Effector memory CD4-positive, alpha-beta T cell (primary cell): Measurements from ENCODE around the gene TXNDC11.

Source experiments
- DNase-seq, 3 donors: peaks; one replicate each; pipeline ENCODE4 v3.0.0-alpha.2; 2020
- H3K27ac ChIP-seq: 2 replicates; pipeline ENCODE4 v1.7.0; 2013; ENCODE audit warnings: mild to moderate bottlenecking, low read length, moderate library complexity; ENCODE audit not compliant: insufficient read depth, poor library complexity, severe bottlenecking
- H3K27me3 ChIP-seq: replicated peaks from 2 replicates; pipeline ENCODE4 v1.7.0; 2013; ENCODE audit warnings: mild to moderate bottlenecking, low read length; ENCODE audit not compliant: insufficient read depth, control insufficient read depth, poor library complexity, severe bottlenecking
- H3K36me3 ChIP-seq: 2 replicates; pipeline ENCODE4 v1.7.0; 2013; ENCODE audit warnings: mild to moderate bottlenecking, low read length, moderate library complexity; ENCODE audit not compliant: control insufficient read depth, insufficient read depth
- H3K4me1 ChIP-seq: 2 replicates; pipeline ENCODE4 v1.7.0; 2013; ENCODE audit warnings: low read length, mild to moderate bottlenecking; ENCODE audit not compliant: control insufficient read depth, insufficient read depth, poor library complexity, severe bottlenecking
- H3K4me3 ChIP-seq: 2 replicates; pipeline ENCODE4 v1.7.0; 2013; ENCODE audit warnings: low read length, low read depth, mild to moderate bottlenecking; ENCODE audit not compliant: insufficient read depth, poor library complexity, severe bottlenecking
- H3K9me3 ChIP-seq: 2 replicates; pipeline ENCODE4 v1.7.0; 2013; ENCODE audit warnings: mild to moderate bottlenecking, low read length, moderate library complexity; ENCODE audit not compliant: control insufficient read depth

TXNDC11 gene

DNA sequence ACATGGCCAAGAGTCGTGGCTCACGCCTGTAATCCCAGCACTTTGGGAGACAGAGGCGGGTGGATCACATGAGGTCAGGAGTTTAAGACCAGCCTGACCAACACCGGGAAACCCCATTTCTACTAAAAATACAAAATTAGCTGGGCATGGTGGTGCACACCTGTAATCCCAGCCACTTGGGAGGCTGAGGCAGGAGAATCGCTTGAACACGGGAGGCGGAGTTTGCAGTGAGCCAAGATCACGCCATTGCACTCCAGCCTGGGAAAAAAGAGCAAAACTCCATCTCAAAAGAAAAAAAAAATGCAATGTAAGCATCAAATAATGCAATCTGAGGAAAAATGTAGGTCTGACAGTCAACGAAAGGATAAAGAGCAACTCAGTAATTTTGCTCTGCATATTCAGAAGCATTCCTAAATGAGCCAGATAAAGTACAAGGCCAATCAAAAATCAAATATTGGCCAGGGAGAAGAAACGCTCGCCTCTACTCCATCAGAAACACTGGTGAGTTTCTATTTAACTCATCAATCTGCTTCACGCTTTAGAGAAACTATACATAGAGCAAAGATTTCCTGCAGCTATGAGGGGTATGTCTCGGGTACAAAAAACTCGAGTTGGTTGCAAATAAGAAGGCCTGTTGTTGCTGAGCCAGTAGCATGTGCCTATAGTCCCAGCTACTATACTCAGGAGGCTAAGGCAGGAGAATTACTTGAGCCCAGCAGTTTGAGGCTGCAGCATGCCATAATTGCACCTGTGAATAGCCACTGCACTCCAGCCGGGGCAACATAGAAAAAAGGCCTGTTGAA, 3.7 kb downstream of the TXNDC11 start:
- Histone ChIP-seq H3K4me1 (peaks cover 22% of the 10 kb centered on the region), H3K9me3 (no peaks in the 10 kb centered on the region), H3K4me3 (no peak overlapping the region), H3K27me3 (no peaks in the 10 kb centered on the region), H3K36me3 (peaks cover 22% of the 10 kb centered on the region), H3K27ac (no peak overlapping the region)
- no peak for DNase-seq

DNA sequence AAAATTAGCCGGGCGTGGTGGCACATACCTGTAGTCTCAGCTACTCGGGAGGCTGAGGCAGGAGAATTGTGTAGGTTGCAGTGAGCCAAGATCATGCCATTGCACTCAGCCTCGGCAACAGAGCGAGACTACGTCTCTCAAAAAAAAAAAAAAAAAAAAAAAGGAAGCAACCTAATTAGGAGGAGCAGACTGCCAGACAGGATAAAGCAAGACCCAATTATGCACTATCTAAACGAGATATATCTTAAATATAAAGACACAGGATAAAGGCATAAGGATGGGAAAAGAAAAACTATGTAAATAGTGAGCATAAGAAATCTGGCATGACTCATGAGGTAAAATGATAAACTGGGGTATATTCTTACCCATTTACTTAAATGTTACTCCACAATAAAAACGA, 4.9 kb downstream of the TXNDC11 start:
- Histone ChIP-seq H3K4me1 (peaks cover 22% of the 10 kb centered on the region), H3K36me3 (peaks cover 24% of the 10 kb centered on the region), H3K4me3 (no peak overlapping the region), H3K9me3 (no peaks in the 10 kb centered on the region), H3K27ac (no peak overlapping the region), H3K27me3 (no peaks in the 10 kb centered on the region)
- DNase-seq: no peak

DNA sequence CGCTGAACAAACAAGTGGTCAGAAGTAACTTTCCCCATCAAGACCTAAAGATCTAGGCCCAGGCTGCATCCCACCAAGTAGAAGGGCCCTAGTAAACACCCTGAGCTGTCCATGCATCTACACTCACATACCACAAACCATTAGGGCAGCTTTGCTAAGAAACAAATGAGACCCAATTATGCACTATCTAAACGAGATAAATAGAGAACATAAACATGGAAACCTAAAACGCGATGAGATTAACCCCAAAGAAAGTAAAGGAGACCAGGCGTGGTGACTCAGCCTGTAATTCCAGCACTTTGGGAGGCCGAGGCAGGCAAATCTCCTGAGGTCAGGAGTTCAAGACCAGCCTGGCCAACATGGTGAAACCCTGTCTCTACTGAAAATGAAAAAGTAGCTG, 5.8 kb downstream of the TXNDC11 start:
- Histone ChIP-seq H3K36me3 (peaks cover 29% of the 10 kb centered on the region), H3K27me3 (no peaks in the 10 kb centered on the region), H3K4me1 (peaks cover 22% of the 10 kb centered on the region), H3K27ac (no peak overlapping the region), H3K4me3 (no peak overlapping the region), H3K9me3 (no peaks in the 10 kb centered on the region)
- DNase-seq: no peak

DNA sequence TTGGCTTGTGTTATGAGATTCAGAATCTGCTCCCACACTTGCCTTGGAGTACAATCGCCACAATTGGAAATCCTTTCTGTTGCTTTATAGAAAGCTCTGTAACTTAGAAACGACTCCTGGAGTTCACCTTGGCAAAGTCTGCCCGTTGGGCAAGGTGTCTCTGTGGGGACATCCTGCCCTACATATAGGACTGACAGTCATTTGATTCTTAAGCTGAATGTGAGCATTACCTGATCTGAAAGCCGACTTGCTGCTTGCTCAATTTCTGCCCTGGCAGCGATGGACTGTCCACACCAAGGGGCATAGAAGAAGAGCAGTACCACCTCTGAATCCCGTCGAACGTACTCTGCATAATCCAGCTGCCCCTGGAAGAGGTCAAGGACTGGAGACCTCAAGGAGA, 6.9 kb downstream of the TXNDC11 start:
- H3K9me3 ChIP-seq: no peaks in the 10 kb centered on the region
- H3K27me3 ChIP-seq: no peaks in the 10 kb centered on the region
- no peak overlapping the region for H3K27ac ChIP-seq
- no peak for DNase-seq
- H3K4me3 ChIP-seq: no peak overlapping the region
- peaks cover 14% of the 10 kb centered on the region for H3K4me1 ChIP-seq
- H3K36me3 ChIP-seq: peaks cover 40% of the 10 kb centered on the region

DNA sequence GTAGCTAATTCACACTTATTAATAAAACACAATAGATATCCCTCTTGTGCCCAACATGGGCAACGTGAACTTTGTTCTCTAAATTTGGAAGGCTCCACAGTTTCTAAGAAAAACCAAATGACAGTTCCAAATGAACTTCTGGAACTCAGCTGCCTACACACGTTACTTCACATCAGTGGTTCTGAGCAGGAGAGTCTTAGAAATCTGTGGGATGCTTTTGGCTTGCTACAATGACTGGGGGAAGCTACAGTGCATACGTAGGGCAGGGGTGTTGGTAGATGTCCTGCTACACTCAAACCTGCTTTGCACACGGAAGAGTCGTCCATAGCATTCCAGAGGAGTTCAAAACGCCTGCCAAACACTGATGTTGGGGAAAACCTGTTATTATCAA, 8.0 kb downstream of the TXNDC11 start:
- H3K9me3 ChIP-seq: no peaks in the 10 kb centered on the region
- peaks cover 10% of the 10 kb centered on the region for H3K4me1 ChIP-seq
- no peak overlapping the region for H3K4me3 ChIP-seq
- no peak overlapping the region for H3K27ac ChIP-seq
- H3K36me3 ChIP-seq: peaks cover 49% of the 10 kb centered on the region
- DNase-seq: no peak
- H3K27me3 ChIP-seq: no peaks in the 10 kb centered on the region

DNA sequence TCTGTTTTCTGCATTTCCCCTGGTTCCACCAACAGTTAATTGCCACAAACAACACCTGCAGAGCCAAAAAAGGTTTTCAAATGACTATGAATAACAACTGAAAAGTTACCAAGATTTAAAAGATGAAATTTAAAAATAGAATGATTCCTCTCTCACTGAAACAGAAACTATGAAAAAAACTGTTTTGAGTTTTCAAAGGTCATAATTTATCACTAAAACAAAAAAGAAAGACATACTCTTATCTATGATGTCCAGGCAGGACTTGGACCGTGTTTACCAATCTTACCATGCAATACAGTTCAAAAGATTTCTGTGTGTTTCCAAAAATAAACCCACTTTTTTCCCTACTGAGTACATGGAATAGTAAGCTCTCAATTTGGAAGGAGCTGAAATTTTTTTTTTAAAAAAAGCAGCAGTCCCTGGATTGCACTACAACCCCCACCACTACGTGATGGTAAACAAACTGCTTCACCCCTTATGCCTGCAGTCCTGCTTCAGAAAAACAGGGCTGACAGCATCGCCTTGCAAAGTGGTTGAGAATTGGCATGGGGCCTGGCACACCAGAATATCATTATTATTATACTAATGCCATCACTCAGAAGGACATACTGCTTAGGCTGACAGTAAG, 8.5 kb downstream of the TXNDC11 start:
- Histone ChIP-seq H3K9me3 (no peaks in the 10 kb centered on the region), H3K27ac (no peak overlapping the region), H3K4me3 (no peak overlapping the region), H3K4me1 (peaks cover 5% of the 10 kb centered on the region), H3K36me3 (peaks cover 53% of the 10 kb centered on the region), H3K27me3 (no peaks in the 10 kb centered on the region)
- no peak for DNase-seq

DNA sequence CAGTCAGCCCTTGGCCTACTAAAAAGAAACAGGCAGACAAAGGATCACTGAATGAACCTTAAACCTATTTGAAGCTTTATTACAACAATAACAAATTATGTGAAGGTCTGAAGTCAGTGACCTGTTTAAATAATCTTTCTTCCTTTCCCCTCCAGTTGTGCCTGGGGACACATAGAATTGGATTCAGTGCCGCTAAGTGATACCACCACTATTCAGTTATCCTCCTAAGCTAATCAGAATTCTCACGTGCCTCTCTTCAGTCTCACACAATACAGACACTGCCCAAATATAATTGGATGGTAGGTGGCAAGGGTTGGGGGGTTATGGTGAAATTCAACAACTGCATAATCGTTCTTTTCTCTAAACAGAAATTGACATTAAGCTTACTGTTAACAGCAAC, 11.4 kb downstream of the TXNDC11 start:
- DNase-seq: no peak
- Histone ChIP-seq H3K27ac (no peak overlapping the region), H3K27me3 (no peaks in the 10 kb centered on the region), H3K4me3 (no peak overlapping the region), H3K4me1 (peaks cover 3% of the 10 kb centered on the region), H3K36me3 (peaks cover 50% of the 10 kb centered on the region), H3K9me3 (no peaks in the 10 kb centered on the region)

DNA sequence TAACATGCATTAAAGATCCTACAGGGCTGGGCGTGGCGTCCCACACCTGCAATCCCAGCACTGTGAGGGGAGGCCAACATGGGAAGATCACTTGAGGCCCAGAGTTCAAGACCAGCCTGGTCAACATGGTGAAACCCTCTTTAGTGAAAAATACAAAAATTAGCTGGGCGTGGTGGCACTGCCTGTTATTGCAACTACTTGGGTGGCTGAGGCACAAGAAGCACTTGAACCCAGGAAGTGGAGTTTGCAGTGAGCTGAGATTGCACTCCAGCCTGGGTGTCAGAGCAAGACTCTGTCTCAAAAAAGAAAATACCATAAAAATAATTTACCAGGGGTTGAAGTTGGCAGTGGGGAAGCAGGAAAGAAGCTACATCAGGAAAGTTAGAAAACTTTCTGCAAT, 12.9 kb downstream of the TXNDC11 start:
- no peaks in the 10 kb centered on the region for H3K27me3 ChIP-seq
- peaks cover 3% of the 10 kb centered on the region for H3K4me1 ChIP-seq
- H3K9me3 ChIP-seq: no peaks in the 10 kb centered on the region
- H3K36me3 ChIP-seq: peaks cover 46% of the 10 kb centered on the region
- DNase-seq: no peak
- H3K4me3 ChIP-seq: no peak overlapping the region
- H3K27ac ChIP-seq: no peak overlapping the region

DNA sequence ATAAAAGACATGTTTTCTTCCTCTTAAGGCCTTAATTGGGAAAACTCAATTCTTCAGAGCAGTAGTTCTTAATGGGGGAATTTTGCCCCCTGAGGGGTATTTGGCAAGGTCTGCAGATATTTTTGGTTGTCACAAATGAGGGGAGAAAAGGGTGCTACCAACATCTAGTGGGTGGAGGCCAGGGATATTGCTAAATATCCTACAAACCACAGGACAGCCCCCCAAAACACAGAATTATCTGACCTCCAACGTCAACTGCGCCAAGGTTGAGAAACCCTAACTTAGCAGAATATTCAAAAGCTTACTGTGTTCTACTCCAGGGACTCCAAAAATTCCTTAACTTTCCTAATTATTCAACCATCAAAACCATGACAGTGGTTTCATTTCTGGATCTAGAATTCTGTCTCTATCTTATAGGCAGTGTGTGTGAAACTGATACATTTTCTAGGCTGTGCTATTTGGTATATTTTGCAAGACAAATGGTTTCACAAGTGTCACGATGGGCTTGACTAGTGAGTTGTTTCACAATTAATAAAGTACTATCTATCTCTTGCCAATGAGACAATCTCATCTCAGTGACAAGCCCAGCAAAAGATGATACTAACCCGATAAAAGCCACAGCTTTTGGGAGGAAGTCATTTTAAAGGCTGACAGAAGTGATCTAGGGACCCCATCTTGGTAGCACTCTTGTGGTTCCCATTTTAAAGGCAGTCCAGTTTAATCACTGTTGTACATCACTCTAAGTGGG, 14.7 kb downstream of the TXNDC11 start:
- Histone ChIP-seq H3K4me1 (peaks cover 3% of the 10 kb centered on the region), H3K27me3 (no peaks in the 10 kb centered on the region), H3K36me3 (peaks cover 41% of the 10 kb centered on the region), H3K4me3 (no peak overlapping the region), H3K27ac (no peak overlapping the region), H3K9me3 (no peaks in the 10 kb centered on the region)
- DNase-seq: no peak

DNA sequence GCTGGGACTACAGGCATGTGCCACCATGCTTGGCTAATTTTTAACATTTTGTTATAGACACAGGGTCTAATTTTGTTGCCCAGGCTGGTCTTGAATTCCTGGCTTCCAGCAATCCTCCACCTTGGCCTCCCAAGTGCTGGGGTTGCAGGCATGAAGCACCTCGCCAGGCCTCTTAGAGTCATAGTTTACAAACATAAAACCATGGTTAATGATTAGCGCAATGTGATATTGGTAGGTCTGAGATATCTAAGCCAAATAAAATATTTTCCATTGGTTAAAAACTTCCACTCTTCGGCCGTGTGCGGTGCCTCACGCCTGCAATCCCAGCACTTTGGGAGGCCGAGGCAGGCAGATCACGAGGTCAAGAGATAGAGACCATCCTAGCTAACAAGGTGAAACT, 16.6 kb downstream of the TXNDC11 start:
- Histone ChIP-seq H3K4me3 (no peak overlapping the region), H3K27me3 (no peaks in the 10 kb centered on the region), H3K4me1 (peaks cover 3% of the 10 kb centered on the region), H3K9me3 (no peaks in the 10 kb centered on the region), H3K27ac (no peak overlapping the region), H3K36me3 (peaks cover 45% of the 10 kb centered on the region)
- DNase-seq: no peak
